NCI-H2196 treated with DMSO at 0.1 percent for 48 hours (cell line): Measurements from ENCODE around the gene TFDP2.
"Not testable (repeated sequence)": the region's sequence is repeated elsewhere in the genome, so short reads cannot be mapped to it uniquely, and the experiment has no call there.

Experiments used
- DNase-seq: peaks from one replicate; lab custom pipeline; 2025; ENCODE audit not compliant: unreplicated experiment; lab: John Stamatoyannopoulos, UW

TFDP2 gene

DNA sequence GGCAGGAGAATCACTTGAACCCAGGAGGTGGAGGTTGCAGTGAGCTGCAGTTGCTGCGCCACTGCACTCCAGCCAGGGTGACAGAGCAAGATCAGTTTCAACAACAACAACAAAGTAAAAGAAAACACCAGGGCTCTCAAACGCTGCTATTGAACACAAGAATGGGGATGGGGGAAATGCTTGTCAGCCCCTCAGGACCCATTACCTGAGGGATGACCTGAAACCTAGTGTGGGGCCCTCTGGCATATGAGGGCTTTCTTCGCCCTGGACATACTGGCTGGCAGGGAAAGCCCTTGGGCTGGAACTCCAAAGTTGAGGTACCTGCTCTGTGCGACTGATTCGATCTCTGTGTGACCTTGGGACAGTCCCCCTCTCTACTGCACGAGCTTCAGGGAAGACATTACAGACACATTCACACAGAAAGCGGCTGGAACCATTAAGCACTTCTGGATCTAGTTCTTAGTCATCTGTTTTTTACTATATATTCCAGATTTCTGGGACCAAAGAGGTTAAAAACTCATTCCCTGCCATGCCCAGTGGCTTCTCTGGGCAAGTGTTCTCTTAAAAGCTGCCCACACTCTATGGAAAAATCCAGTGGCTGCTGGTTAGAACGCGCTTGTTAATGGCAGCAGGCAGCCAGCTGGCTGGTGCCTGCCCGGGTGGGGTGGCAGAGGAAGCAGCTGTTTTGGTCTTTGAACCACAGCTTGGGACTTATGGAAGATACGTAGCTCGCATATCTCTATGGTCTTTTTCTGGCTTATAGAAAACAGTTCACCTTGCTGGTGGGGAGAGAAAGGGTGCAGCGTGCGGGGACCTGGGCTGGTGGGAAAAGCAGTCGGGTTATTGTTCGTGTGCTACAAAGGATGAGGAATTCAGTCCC lies 215.7 kb downstream of the TFDP2 start:
- no peak for DNase-seq

DNA sequence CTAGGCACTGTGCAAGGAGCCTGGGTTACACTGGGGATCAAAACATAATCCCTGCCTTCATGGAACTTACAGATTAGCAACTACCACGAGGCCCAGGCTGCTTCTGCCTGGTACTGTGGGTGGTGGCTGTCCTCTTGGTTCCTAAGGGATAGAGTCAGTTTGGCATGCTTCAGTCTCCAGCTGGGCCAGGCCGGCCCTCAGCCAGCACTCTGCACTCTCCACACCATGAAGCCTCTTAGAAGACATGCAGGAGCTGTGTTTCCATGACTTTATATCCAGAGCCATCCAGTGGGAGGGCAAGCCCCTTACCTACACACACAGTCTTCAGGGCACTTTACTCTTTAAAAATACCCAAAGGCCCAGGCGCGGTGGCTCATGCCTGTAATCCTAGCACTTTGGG lies 218.5 kb downstream of the TFDP2 start:
- DNase-seq = no peak

DNA sequence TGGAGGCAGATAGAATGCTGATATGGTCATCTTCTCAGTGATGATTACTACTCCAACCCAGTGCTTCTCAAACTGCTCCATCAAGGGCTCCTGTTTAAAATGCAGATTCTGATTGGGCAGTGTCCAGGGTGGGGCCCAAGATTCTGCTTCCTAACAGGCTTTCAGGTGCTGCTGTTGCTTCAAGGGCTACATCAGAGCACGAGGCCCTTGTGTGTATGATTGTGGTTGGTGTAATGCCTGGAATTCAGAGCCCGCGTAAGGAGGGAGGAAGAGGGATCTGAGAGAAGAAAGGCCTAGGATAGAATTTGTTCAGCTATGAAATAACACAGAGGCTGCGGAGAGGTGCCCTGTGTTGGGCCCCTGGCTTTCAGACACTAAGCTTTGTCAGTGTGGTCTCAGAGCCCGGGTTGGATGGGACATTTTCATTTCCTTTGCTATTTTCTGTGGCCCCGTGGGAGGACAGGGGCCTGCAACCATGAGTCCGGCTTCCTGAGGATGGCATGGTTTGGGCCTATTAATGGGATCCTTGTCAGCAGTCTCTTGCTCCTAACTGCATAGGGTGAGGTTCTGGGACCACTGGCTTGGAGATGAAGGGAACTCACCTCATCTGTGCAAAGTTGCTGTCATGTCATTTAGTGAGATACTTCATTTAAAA lies 219.9 kb downstream of the TFDP2 start:
- DNase-seq = no peak

GRCh38 chr3:141928631-141929270 lies 220.6 kb downstream of the TFDP2 start:
- no peak for DNase-seq

GRCh38 chr3:141926929-141927328 lies 222.4 kb downstream of the TFDP2 start:
- no peak for DNase-seq

GRCh38 chr3:141925677-141926076 lies 223.7 kb downstream of the TFDP2 start:
- not testable (repeated sequence) for DNase-seq

DNA sequence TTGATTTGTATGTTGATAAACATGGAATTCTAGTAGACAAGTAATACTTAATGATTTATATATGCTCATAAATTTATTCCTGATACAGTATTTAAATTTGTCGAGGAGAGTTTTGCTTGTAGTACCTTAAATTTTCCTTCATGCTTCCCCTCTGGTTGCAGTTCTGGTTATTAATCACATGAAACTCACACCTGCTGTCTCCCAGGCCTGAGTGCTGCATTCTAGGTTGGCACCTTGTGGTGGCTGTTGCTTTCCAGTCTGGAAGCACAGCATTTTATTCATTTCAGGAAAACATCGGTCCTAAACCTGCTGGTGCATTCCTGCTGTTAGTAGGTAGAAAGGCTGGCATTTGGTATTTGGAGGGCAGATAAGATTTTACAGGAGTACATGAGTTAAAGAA lies 228.0 kb downstream of the TFDP2 start:
- no peak for DNase-seq

GRCh38 chr3:141920701-141921100 lies 228.6 kb downstream of the TFDP2 start:
- no peak for DNase-seq

GRCh38 chr3:141915766-141916165 lies 233.6 kb downstream of the TFDP2 start:
- no peak for DNase-seq

DNA sequence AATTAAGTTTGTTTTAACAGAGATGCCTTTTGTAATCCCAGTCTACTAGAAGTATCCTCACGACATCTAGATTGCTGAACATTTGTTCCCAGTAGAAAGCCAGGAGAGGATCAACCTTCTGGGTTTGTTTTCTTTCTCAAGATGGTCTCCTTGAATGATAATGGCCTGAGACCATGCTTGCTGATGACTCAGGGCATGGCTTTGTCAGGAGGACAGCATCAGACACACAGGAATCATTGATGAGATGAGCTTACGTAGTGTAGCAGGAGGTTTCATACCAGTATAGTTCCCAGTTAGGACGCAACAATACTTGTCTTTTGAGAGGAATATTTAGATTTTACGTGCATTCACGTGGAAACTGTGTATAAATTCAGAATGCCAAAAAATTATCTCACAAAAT lies 234.3 kb downstream of the TFDP2 start:
- DNase-seq = no peak

DNA sequence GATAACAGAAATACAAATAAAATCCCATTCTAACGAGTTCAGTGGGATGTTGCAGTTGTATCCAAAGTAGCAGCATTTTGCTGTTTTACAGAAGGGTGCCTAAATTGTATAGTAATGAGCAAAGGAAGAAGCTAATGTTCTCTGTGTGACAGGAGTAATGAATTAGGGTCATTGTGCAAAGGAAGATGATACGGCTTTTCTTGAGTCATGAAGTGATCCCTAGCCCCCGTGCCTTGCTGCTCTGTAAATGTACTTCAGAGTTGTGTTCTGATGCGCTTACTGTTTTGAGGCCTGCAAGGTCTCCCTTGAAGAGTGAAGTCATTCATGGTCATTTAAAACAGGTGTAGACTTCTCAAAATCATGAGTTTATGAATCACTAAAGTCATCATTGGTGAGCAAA lies 235.0 kb downstream of the TFDP2 start:
- DNase-seq = no peak

GRCh38 chr3:141913150-141913811 lies 236.1 kb downstream of the TFDP2 start:
- no peak for DNase-seq

GRCh38 chr3:141909986-141910385 lies 239.4 kb downstream of the TFDP2 start:
- DNase-seq = not testable (repeated sequence)

DNA sequence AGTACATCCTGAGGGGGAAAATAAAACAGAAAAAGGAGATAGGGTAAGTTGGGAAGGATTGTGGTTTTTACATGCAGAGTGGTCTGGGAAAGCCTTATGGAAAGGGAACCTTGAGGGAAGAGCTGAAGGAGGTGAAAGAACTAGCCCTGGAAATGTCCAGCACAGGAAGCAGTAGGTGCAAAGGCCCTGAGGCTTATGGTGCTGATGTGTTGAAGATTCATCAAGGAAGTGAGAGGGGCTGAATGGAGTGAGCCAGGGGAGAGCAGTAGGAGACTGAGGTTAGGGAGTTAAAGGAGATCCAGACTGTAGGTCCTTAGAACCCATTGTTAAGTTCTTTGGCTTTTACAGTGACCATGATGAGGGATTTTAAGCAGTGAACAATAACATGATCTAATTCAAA lies 239.9 kb downstream of the TFDP2 start:
- DNase-seq = no peak

DNA sequence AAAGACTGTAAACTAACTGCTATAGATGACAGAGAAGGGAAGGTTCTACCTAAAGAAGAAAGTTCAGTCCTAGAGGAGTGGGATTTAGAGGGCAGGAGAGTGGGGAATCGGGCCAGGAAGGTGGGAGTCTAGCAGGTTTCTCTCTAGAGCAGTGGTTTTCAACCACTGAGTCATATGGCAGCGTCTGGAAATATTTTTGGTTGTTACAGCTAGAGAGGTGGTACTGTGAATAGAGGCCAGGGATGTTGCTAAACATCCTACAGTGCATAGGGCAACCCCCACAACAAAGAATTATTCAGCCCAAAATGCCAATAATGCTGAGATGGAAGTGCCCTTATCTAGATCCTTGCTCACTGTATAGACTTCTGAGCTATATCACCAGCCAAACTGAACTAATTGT lies 244.2 kb downstream of the TFDP2 start:
- DNase-seq = no peak

GRCh38 chr3:141904203-141904602 lies 245.1 kb downstream of the TFDP2 start:
- DNase-seq = no peak

- DNase-seq = no peak
Observed at GRCh38 chr3:141901914-141902313, 247.4 kb downstream of the TFDP2 start.

- no peak for DNase-seq
Observed at GRCh38 chr3:141900343-141900742, 249.0 kb downstream of the TFDP2 start.

DNA sequence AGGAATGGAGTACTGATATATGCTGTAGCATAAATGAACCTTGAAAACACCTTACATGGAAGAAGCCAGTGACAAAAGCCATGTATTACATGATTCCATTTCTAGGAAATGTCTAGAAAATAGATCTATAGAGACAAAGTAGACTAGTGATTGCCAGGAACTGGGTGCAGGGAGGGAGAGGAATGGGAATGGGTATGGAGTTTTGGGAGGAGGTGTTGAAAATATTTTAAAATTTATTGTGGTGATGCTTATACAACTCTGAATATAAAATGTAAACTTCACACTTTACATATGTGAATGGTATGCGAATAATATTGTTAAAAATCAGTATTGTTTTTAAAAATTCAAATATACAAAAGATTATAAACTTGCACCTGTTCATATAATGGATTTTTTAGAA lies 250.4 kb downstream of the TFDP2 start:
- DNase-seq = no peak

DNA sequence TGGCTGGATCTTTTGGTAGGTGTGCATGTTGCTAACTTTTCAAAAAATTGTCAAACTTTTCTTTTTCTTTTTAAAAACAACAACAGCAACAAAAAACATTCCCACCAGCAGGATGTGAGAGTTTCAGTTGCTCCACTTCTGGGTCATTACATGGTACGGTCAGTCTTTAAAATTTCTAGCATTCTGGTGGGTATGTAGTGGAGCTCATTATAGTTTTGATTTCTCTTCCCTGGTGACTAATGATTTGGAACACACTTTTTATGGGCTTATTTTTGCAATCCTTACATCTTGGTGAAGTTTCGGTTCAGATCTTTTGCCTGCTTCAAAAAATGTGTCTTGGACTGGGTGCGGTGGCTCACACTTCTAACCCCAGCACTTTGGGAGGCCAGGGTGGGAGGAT lies 253.6 kb downstream of the TFDP2 start:
- DNase-seq = no peak

DNA sequence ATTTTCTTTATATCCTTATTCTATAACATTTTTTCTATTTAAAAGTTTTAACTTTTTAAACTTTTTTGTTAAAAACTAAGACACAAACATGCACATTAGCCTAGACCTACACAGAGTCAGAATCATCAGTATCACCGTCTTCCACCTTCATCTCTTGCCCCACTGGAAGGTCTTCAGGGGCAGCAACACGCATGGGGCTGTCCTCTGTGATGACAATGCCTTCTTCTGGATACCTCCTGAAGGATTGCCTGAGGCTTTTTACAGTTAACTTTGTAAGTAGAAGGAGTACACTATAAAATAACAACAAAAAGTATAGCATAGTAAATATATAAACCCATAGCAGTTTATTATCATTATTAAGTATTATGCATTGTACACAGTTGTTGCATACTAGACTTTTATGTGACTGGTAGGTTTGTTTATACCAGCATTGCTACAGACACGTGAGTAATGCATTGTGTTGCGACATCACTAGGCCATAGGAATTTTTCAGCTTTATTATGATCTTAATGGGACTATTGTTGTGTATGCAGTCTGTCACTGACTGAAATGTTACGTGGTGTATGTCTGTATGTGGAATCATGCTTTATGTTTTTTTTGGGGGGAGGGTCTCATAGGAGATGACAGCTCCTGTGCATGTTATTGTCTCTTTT lies 254.7 kb downstream of the TFDP2 start:
- no peak for DNase-seq
